GM21737 (cell line): ENCODE measurements around the gene B3GALT4.
A peak's percentile ranks its signal among the peaks of the same experiment; 100 is the strongest.
"Not testable (repeated sequence)": the region's sequence is repeated elsewhere in the genome, so short reads cannot be mapped to it uniquely, and the experiment has no call there.

ENCODE experiments used
- ATAC-seq: cut with Tn5 transposase; IDR thresholded peaks from one replicate; pipeline ENCODE4 v1.9.1; 2021; ENCODE audit warnings: mild to moderate bottlenecking, moderate library complexity; ENCODE audit not compliant: unreplicated experiment

The B3GALT4 gene

DNA sequence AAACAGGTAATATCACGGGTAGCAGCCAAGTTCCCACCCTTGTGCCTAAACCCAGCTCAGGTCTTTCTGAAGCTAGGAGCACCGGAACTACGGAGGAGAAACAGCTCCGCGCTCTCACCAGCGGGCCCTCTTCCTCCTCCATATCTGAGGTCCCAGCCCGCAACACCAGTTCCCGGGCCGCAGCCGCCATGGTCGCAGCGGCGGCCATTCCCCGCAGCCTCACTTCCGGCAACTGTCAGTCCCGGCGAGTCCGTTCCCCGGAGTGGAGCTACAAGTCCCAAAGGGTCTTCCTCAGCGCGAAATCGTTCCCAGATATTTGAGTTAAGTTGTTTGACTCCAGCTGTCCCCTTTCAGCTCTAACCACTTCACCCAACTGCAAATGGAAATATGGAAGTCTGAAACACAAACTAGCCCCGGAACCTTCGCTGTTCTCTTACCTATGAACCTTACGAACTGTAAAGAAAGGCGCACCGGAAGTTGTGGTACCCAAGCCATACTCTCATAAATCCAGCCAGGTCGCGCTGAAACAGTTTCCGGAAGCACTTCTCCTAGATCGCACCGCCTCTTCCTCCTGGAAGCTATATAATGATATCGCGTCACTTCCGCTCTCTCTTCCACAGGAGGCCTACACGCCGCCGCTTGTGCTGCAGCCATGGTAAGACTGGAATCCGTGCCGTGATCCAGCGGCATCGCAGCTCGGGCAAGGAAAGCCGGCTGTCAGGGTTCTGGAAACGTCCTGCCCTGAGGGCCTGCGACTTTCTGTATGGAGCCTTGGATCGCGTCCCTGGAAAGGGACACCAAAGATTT is 5.3 kb upstream of the B3GALT4 start, which contains the start of the genes RPS18 and VPS52:
TSS of gene RPS18 (plus strand) at position 608 of the 807 bp plus-strand sequence. CDS start at position 653, 45 bp downstream.
TSS of gene VPS52 (minus strand) at position 409 of the 807 bp plus-strand sequence. CDS start at position 208, 201 bp downstream.
- ATAC-seq: peak; percentile 63

DNA sequence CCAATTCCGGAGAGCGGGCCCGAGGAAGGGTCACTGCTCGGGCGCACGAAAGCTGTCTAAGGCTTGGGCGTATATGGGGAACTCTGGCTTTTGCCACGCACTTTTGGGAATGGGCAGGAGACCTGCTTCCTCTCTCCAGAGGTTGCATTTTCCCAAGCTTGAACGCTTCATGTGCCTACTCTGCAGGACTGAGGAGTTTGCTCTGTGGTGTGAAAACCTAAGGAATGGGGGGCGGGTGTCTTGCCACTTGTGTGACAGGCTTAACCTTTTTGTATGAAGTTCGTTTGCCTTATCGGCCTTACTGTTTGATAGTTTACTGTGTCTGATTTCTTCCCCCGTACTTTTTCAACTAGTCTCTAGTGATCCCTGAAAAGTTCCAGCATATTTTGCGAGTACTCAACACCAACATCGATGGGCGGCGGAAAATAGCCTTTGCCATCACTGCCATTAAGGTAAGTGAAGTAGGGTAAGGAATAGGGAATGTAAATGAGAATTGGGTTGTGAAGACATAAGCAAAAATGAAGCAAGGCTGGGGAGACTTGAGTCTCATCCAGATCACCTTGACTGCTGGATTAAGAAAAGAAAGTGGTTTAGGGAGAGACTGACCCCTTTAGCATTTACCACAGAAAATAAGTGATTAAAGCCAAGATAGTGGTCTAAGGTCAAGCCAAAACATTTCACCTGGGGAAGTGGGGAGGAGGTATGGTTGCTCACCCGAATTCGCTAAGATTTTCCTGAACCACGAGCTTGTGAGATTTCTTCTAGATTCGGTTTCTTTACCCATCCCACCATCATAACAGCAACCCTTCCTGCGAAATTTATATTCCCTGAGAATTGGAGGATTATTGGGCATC is 4.4 kb upstream of the B3GALT4 start:
- no peak for ATAC-seq

DNA sequence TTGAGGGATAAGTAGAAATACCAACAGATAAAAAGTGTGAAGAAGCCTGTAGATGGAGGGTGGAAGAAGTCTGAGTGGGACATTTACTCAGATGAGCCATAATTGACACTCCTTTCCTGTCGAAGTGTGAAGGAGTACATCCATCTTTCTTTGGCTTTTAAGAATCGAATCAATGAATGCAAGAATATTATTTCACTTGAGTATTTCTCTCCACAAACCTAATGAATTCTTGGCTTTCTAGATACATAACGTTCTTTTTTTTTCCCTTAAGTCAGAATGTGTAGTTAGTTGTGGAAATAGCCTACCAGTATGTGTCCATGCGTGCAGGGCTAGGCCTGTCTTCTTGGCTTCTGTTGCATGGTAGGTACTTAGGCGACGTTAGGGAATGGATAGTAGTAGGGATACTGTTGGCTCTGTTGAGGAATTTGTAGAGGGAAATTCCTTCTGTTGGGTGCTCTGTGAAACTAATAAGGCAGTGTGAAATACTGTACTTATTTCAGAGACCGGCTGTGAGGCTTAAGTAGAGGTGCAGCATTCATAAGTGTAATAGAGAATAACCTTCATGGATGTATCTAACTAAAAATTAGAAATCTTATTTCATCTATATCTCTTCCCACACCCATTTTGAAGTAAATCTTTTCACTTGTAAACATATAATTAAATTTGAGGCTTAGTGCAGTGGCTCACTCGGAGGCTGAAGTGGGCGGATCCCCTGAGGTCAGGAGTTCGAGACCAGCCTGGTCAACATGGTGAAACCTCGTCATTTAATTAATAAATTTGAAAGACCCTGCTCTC is 3.6 kb upstream of the B3GALT4 start:
- no peak for ATAC-seq

GRCh38 chr6:33273924-33274902 is 2.7 kb upstream of the B3GALT4 start:
- ATAC-seq: no peak

GRCh38 chr6:33275795-33276580 is 935 bp upstream of the B3GALT4 start:
- not testable (repeated sequence) for ATAC-seq

DNA sequence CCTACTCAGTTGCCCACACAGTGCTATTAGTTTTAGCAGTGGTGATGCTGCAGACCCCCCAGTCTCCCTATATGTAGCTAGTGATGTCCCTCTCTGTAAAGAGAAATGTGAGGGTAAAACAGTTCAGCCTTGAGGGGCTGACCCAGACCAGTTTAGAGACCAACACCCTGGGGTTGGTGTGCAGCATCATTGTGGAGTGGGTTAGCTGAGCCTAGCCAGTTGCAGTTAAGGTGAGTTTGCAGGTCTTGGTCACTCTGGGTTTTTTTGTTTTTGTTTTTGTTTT is 401 bp upstream of the B3GALT4 start:
- no peak for ATAC-seq

GRCh38 chr6:33277663-33278391 is 904 bp downstream of the B3GALT4 start:
- peak; percentile 1 for ATAC-seq

DNA sequence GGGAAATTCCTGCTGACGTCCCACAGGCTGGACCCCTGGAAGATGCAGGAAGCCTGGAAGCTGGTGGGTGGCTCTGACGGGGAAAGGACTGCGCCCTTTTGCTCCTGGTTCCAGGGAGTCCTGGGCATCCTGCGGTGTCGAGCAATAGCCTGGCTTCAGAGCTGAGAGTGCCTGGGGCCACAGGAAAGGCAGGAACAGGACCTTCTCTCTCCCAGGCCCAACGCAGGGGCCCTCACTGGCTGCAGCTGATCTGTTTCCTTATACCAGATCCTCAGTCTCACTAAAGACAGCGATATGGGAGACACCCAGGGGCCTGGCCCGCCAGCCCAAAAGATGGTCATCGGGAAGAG is 1.4 kb downstream of the B3GALT4 start:
- ATAC-seq: no peak

GRCh38 chr6:33278810-33279209 is 1.9 kb downstream of the B3GALT4 start:
- no peak for ATAC-seq

DNA sequence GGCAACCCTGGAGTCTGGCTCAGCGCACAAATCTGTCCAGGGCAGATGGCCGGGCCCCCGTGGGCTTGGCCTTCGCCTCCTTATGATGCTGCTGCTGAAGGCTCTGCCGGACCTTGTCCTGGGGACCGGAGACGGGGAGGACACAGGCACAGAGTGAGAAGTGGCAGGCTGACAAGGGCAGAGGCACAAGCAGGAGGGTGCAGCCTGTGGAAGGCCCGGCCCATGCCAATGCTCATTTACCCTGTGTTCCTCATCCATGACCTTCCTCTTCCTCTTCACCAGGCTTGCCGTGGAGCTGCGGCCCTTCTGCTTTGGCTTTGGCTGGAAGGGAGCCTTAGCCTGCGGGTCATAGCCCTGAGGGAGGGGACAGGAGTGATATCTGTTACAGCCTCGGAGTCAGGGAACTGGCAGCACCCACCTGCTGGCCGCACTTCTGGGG is 2.4 kb downstream of the B3GALT4 start:
- ATAC-seq: no peak

DNA sequence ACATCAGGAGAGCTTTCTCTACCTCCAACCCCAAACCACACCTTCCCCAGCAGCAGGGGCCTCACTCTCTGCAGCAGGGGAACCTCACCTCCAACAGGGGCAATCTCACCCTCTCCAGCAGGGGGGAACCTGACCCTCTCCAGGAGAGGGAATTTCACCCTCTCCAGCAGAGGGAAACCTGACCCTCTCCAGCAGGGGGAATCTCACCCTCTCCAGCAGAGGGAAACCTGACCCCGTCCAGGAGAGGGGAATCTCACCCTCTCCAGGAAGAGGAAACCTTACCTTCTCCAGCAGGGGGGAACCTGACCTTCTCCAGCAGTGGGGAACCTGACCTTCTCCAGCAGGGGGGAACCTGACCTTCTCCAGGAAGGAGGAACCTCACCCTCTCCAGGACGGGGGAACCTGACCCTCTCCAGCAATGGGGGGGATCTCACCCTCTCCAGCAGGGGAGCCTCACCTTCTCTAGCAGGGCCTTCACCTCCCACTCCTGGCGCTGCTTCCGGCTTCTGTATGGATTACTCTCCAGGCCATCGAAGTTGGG is 3.1 kb downstream of the B3GALT4 start:
- ATAC-seq: no peak

- ATAC-seq: no peak
Measured at GRCh38 chr6:33280539-33280938, 3.6 kb downstream of the B3GALT4 start.

DNA sequence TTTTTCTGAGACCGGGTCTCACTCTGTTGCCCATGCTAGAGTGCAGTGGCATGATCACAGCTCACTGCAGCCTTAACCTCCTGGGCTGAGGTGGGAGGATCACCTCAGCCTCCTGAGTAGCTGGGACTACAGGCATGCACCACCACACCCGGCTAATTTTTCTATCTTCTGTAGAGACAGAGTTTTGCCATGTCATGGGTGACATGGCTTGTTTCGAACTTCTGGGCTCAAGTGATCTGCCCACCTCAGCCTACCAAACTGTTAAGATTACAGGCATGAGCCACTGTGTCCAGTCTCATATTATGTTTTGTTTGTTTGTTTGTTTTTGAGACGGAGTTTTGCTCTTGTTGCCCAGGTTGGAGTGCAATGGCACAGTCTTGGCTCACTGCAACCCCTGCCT is 8.3 kb downstream of the B3GALT4 start:
- not testable (repeated sequence) for ATAC-seq

DNA sequence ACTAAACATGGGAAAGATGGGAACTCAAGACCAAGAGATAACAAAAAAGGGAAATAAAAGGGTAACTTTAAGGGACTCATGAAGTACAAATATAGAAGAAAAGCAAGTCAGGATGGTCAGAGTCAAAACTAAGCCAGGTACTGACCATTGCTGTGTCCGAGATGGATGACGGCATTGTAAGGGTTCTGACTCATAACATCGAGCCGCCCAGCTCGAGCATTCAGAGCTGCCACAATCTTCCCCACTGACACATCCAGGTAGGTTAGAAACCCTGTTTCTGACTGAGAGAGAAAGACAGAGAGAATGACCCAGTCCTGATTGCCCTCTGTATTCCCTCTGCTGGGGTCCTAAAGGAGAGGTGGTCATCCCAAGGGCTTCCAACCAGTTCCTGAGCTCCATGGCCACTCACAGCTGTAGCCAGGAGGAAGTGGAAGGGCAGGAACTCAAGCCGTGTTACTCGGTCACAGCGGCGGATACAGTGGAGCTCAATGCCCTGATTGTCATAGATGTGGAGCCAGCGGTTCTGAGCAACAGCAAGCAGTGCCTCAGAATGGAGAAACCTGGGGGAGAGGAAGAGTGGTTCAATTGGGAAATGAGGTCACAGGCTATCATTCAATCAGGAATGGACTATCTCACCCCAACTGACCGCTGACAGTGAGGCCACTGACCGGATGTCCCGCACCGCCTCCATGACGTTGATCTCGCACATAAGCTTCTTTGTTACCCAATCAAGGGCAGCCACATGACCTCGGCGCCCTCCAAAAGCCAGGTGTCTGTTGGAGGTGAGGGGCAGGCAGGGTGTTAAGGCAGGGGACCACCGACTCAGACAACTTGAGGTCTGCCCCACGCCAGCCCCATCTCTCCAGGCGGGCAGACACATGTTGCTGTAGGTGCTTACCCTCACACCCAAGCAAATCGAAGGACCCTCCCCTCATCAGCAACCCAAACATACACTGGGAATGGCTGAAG is 10.3 kb downstream of the B3GALT4 start:
- ATAC-seq: no peak

GRCh38 chr6:33288141-33288920 is 11.4 kb downstream of the B3GALT4 start:
- ATAC-seq: no peak
